PC-3 (cell line): ENCODE results near the gene BRME1. TPM values are rescaled to one million over a fixed set of nuclear protein-coding genes. Genes with fewer than 3 reads are reported as not detected.
A peak's percentile ranks its signal among the peaks of the same experiment; 100 is the strongest.

Experiments
- ATAC-seq: fragments of 200-7000 bp; cut with Tn5 transposase; 2 replicates; pipeline ENCODE4 v1.9.1; 2020; ENCODE audit warnings: mild to moderate bottlenecking, moderate library complexity
- BruUV-seq: library from RNA; stranded (reverse); fragments of 400-500 nt; replicated peaks from 2 replicates; lab custom pipeline; 2021; lab: Mats Ljungman, UMichigan
- CTCF ChIA-PET: fragments of 300-600 bp; sonication (Branson Sonifier 250); formaldehyde crosslinking; loops from one replicate; lab custom pipeline; 2022; ENCODE audit warnings: antibody characterized with exemption; lab: Charles Lee
- POLR2A ChIA-PET: fragments of 300-600 bp; sonication (Branson Sonifier 250); formaldehyde crosslinking; loops from one replicate; lab custom pipeline; 2022; ENCODE audit warnings: antibody characterized with exemption; ENCODE audit not compliant: unreplicated experiment; lab: Charles Lee
- DNase-seq: peaks from one replicate; pipeline ENCODE4 v3.0.0-alpha.2; 2015
- H2AFZ ChIP-seq: fragments of 300-600 bp; sonication (generic); 2 replicates; pipeline ENCODE4 v1.6.0; 2016; ENCODE audit warnings: antibody characterized with exemption, low read length
- H3F3A ChIP-seq: fragments of 300-600 bp; sonication (generic); one replicate; pipeline ENCODE4 v1.6.0; 2017; ENCODE audit warnings: antibody characterized with exemption, low read length, control low read depth, mild to moderate bottlenecking; ENCODE audit not compliant: unreplicated experiment
- H3K27ac ChIP-seq: fragments of 300-600 bp; sonication (generic); 2 replicates; pipeline ENCODE4 v1.5.1; 2016; ENCODE audit warnings: mild to moderate bottlenecking, low read length
- H3K27me3 ChIP-seq: fragments of 300-600 bp; sonication (generic); 2 replicates; pipeline ENCODE4 v1.6.1; 2016; ENCODE audit warnings: low read length, mixed read lengths
- H3K36me3 ChIP-seq: fragments of 300-600 bp; sonication (generic); 2 replicates; pipeline ENCODE4 v1.6.1; 2016; ENCODE audit warnings: low read depth, mixed run types, low read length, mixed read lengths
- H3K4me1 ChIP-seq: fragments of 300-600 bp; sonication (generic); 2 replicates; pipeline ENCODE4 v1.5.1; 2016; ENCODE audit warnings: low read length; ENCODE audit not compliant: insufficient read depth
- H3K4me2 ChIP-seq: fragments of 300-600 bp; sonication (generic); 2 replicates; pipeline ENCODE4 v1.6.0; 2016; ENCODE audit warnings: low read length
- H3K4me3 ChIP-seq: fragments of 300-600 bp; sonication (generic); 2 replicates; pipeline ENCODE4 v1.5.1; 2016; ENCODE audit warnings: mild to moderate bottlenecking, low read length, mixed read lengths
- H3K79me2 ChIP-seq: fragments of 300-600 bp; sonication (generic); 2 replicates; pipeline ENCODE4 v1.6.1; 2017; ENCODE audit warnings: low read length, mixed read lengths
- H3K9ac ChIP-seq: fragments of 300-600 bp; sonication (generic); 2 replicates; pipeline ENCODE4 v1.6.0; 2016; ENCODE audit warnings: mild to moderate bottlenecking, low read length
- H3K9me2 ChIP-seq: fragments of 300-600 bp; sonication (generic); replicated peaks from 2 replicates; pipeline ENCODE4 v1.6.1; 2016; ENCODE audit warnings: mixed run types, low read length, mixed read lengths
- H3K9me3 ChIP-seq: fragments of 300-600 bp; sonication (generic); 2 replicates; pipeline ENCODE4 v1.6.1; 2016; ENCODE audit warnings: low read length, mixed read lengths
- H4K20me1 ChIP-seq: fragments of 300-600 bp; sonication (generic); 2 replicates; pipeline ENCODE4 v1.6.1; 2016; ENCODE audit warnings: low read length, mixed read lengths
- EZH2 ChIP-seq: fragments of 300-600 bp; sonication (generic); IDR thresholded peaks from one replicate; pipeline ENCODE4 v1.6.1; 2017; ENCODE audit warnings: antibody characterized with exemption, mild to moderate bottlenecking, low read length; ENCODE audit not compliant: unreplicated experiment
- EZH2phosphoT487 ChIP-seq: fragments of 300-600 bp; sonication (generic); IDR thresholded peaks from 2 replicates; pipeline ENCODE4 v1.6.1; 2018; ENCODE audit warnings: mild to moderate bottlenecking, antibody characterized with exemption, low read length, borderline replicate concordance
- intact Hi-C: fragments of 100-400 bp; cut with micrococcal nuclease; formaldehyde crosslinking; loops from 2 replicates; pipeline ENCODE4 v1.9.0; 2023
- total RNA-seq: library from RNA; depleted of rRNA; stranded (reverse); fragments of >200 nt; gene quantifications from 2 replicates; pipeline ENCODE4 v1.2.3, GENCODE V29; 2014
- TF ChIP-seq, protein P1 (sequence below): fragments of 300-600 bp; sonication (generic); conservative IDR thresholded peaks from 2 replicates; pipeline ENCODE4 v1.5.1; 2017; ENCODE audit warnings: antibody characterized with exemption, low read depth, mild to moderate bottlenecking, low read length

Gene BRME1
- total RNA-seq, 1 experiment from 2014 or later, result 6.0 TPM

DNA sequence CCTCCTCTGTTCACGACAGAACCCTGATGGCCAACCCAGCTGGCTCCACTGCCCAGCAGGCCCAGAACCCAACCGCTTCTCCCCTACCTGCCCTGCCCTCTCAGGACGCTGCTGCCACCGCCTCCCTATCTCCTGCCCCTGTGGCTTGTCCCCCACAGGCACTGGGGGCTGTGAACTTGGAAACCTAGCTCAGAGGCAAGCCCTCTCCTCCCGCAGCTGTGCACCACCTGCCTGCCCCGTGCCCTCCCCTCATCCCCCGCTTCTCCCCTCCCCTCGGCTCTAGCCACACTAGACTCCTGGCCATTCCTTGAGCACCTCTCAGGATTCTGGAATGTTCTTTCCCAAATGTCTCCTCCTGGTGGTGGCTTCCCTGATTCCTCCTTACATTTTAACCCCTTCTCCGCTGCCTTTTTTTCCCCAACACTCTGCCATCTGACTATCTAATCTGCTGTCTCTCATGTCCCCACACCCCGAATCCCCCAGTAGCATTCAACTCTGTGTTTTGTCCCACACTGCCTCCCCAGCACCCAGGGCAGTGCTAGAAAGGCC, 22.3 kb downstream of the BRME1 start:
- ATAC-seq, result no peak
- Histone ChIP-seq H3K4me1 (peaks cover 11% of the 10 kb centered on the region), H3K9me2 (no peaks in the 10 kb centered on the region), H2AFZ (no peak overlapping the region), H3K9ac (no peak overlapping the region), H3F3A (no peaks in the 10 kb centered on the region), H3K4me2 (no peak overlapping the region), H3K36me3 (no peaks in the 10 kb centered on the region), H3K79me2 (no peaks in the 10 kb centered on the region), H3K9me3 (no peaks in the 10 kb centered on the region), H3K4me3 (no peak overlapping the region), H3K27me3 (no peaks in the 10 kb centered on the region), H4K20me1 (no peaks in the 10 kb centered on the region), H3K27ac (no peak overlapping the region)
- CTCF ChIA-PET, result no interaction called here
- POLR2A ChIA-PET, result no interaction called here
- intact Hi-C loops, result no loop called here
- BruUV-seq, result no TSS peak
- TF ChIP-seq, protein P1, sequence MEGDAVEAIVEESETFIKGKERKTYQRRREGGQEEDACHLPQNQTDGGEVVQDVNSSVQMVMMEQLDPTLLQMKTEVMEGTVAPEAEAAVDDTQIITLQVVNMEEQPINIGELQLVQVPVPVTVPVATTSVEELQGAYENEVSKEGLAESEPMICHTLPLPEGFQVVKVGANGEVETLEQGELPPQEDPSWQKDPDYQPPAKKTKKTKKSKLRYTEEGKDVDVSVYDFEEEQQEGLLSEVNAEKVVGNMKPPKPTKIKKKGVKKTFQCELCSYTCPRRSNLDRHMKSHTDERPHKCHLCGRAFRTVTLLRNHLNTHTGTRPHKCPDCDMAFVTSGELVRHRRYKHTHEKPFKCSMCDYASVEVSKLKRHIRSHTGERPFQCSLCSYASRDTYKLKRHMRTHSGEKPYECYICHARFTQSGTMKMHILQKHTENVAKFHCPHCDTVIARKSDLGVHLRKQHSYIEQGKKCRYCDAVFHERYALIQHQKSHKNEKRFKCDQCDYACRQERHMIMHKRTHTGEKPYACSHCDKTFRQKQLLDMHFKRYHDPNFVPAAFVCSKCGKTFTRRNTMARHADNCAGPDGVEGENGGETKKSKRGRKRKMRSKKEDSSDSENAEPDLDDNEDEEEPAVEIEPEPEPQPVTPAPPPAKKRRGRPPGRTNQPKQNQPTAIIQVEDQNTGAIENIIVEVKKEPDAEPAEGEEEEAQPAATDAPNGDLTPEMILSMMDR, result peak; percentile 54
- TF ChIP-seq EZH2phosphoT487 (no peak), EZH2 (no peak)
- no peak for DNase-seq

DNA sequence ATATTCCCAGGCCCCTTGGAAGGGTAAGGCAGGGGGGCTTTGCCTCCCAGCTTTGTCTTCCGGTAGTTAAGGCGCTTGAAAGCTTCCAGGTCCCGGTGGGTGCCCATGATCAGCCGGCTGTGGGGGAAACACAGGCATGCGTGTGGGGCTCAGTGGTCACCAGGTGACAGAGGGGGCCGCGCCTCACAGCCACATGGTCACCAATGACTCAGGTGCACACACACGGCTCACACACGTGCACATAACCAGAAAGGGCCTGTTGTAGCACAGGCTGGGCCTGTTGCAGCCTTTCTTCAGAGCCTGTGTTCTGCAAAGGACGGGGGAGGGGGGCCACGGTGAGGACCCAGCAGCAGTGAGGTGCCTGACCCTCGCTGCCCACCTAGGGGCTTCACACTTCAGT, 23.1 kb downstream of the BRME1 start:
- H3K4me3 ChIP-seq, result no peak overlapping the region
- H3K4me2 ChIP-seq, result no peak overlapping the region
- H3K9me2 ChIP-seq, result no peaks in the 10 kb centered on the region
- ChIA-PET POLR2A (no interaction called here), CTCF (no interaction called here)
- no peaks in the 10 kb centered on the region for H3K79me2 ChIP-seq
- intact Hi-C loops, result no loop called here
- no peak for ATAC-seq
- DNase-seq, result no peak
- no peaks in the 10 kb centered on the region for H3K9me3 ChIP-seq
- no peak overlapping the region for H3K9ac ChIP-seq
- H2AFZ ChIP-seq, result no peak overlapping the region
- H4K20me1 ChIP-seq, result no peaks in the 10 kb centered on the region
- H3K27me3 ChIP-seq, result no peaks in the 10 kb centered on the region
- H3K27ac ChIP-seq, result no peak overlapping the region
- TF ChIP-seq EZH2phosphoT487 (no peak), EZH2 (no peak)
- TF ChIP-seq, protein P1, result no peak
- H3F3A ChIP-seq, result no peaks in the 10 kb centered on the region
- H3K36me3 ChIP-seq, result no peaks in the 10 kb centered on the region
- peaks cover 11% of the 10 kb centered on the region for H3K4me1 ChIP-seq
- BruUV-seq, result no TSS peak

DNA sequence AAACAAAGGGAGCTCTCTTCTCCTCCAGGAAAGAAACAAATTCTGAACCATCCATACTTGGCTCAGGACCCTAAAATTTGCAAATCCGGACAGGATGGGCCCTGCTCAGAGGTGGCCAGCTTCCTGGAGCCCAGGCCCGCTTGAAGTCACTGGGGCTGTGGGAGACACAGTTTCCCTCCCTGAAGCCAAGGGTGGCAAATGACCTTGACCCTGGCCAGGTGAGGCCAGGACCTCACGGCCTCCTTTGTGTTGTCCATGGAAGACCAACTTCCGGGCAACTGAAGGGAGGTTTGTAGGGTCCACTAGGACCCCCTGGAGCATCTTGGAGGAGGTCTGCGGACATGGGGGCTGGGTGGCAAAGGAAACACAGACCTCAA, 23.5 kb downstream of the BRME1 start:
- Histone ChIP-seq H3K27ac (no peak overlapping the region), H3K4me2 (no peak overlapping the region), H2AFZ (no peak overlapping the region), H3K4me3 (no peak overlapping the region), H3K27me3 (no peaks in the 10 kb centered on the region), H3K9me2 (no peaks in the 10 kb centered on the region), H3K79me2 (no peaks in the 10 kb centered on the region), H3K9me3 (no peaks in the 10 kb centered on the region), H4K20me1 (no peaks in the 10 kb centered on the region), H3K4me1 (peaks cover 11% of the 10 kb centered on the region), H3K9ac (no peak overlapping the region), H3K36me3 (no peaks in the 10 kb centered on the region), H3F3A (no peaks in the 10 kb centered on the region)
- ChIA-PET POLR2A (no interaction called here), CTCF (interaction anchor here (0.6 kb wide), 1 partner anchor 42 kb away, joined by 3 read pairs; no protein-coding TSS in a partner anchor)
- DNase-seq (no peak), ATAC-seq (no peak)
- intact Hi-C loops, result no loop called here
- TF ChIP-seq EZH2 (no peak), EZH2phosphoT487 (no peak)
- TF ChIP-seq, protein P1, result no peak
- BruUV-seq, result no TSS peak
